Measurements from ENCODE around the gene THSD1.

GRCh38 chr13:52387721-52388120, 18.3 kb downstream of the THSD1 start:
- TF ChIP-seq CTCF (IDR thresholded peaks at IDR 0.05; ENCODE audit: low read depth, low read length), result no peak
- no peak for TF ChIP-seq EZH2phosphoT487 (IDR thresholded peaks at IDR 0.05; ENCODE audit: low read depth)

Data from OCI-LY3 (cell line).